WTC11 (cell line): ENCODE results near the gene CCDC74B. TPM values are rescaled to one million over a fixed set of nuclear protein-coding genes. Genes with fewer than 3 reads are reported as not detected.
"Not testable (repeated sequence)": the region's sequence is repeated elsewhere in the genome, so short reads cannot be mapped to it uniquely, and the experiment has no call there.

Experiments used
- ATAC-seq: fragments of 200-7000 bp; cut with Tn5 transposase; 2 replicates; pipeline ENCODE4 v1.10.0; 2021; ENCODE audit warnings: mild to moderate bottlenecking, moderate library complexity
- CTCF ChIA-PET: fragments of 300-600 bp; sonication (Branson Sonifier 250); formaldehyde crosslinking; loops from one replicate; lab custom pipeline; 2021; ENCODE audit warnings: antibody characterized with exemption; lab: Charles Lee
- POLR2A ChIA-PET: fragments of 350-600 bp; sonication (Branson Sonifier 250); formaldehyde crosslinking; loops from one replicate; lab custom pipeline; 2021; ENCODE audit warnings: antibody characterized with exemption; lab: Charles Lee
- DNase-seq: peaks from one replicate; pipeline ENCODE4 v3.0.0; 2021; ENCODE audit warnings: low spot score
- H3K27ac Mint-ChIP-seq: 2 replicates; pipeline ENCODE4 v1.8.0; 2021; ENCODE audit warnings: mixed read lengths
- H3K27me3 Mint-ChIP-seq: 2 replicates; pipeline ENCODE4 v1.8.0; 2021; ENCODE audit warnings: low read depth, mild to moderate bottlenecking, moderate library complexity, mixed read lengths
- H3K36me3 Mint-ChIP-seq: 2 replicates; pipeline ENCODE4 v1.8.0; 2021; ENCODE audit warnings: mixed read lengths
- H3K4me1 Mint-ChIP-seq: 2 replicates; pipeline ENCODE4 v1.8.0; 2022; ENCODE audit warnings: mixed read lengths
- H3K4me3 Mint-ChIP-seq: 2 replicates; pipeline ENCODE4 v1.8.0; 2021; ENCODE audit warnings: mild to moderate bottlenecking, moderate library complexity, mixed read lengths
- H3K9me3 Mint-ChIP-seq: 2 replicates; pipeline ENCODE4 v1.8.0; 2021; ENCODE audit warnings: mixed read lengths
- ATF3 ChIP-seq: sonication (generic); formaldehyde crosslinking; conservative IDR thresholded peaks from 2 replicates; pipeline ENCODE4 v1.8.1; 2022; ENCODE audit warnings: mild to moderate bottlenecking, missing genetic modification reagents
- CTCF ChIP-seq: fragments of 200-600 bp; IDR thresholded peaks from 2 replicates; pipeline ENCODE4 v1.8.0; 2022; ENCODE audit warnings: antibody characterized with exemption
- E2F4 ChIP-seq: sonication (generic); formaldehyde crosslinking; IDR thresholded peaks from 2 replicates; pipeline ENCODE4 v1.8.1; 2022; ENCODE audit warnings: low read depth, mild to moderate bottlenecking, moderate library complexity, missing genetic modification reagents, borderline replicate concordance
- ERG ChIP-seq: fragments of 250-450 bp; sonication (Bioruptor Pico); IDR thresholded peaks from 2 replicates; pipeline ENCODE4 v1.8.0; 2021; ENCODE audit warnings: mild to moderate bottlenecking
- FOXJ3 ChIP-seq: sonication (generic); formaldehyde crosslinking; IDR thresholded peaks from 2 replicates; pipeline ENCODE4 v1.9.0; 2021; ENCODE audit warnings: missing genetic modification reagents, mild to moderate bottlenecking, borderline replicate concordance
- FOXP4 ChIP-seq: sonication (generic); formaldehyde crosslinking; IDR thresholded peaks from 2 replicates; pipeline ENCODE4 v1.8.0; 2022; ENCODE audit warnings: mild to moderate bottlenecking, missing genetic modification reagents
- HMGXB4 ChIP-seq: sonication (generic); formaldehyde crosslinking; IDR thresholded peaks from 2 replicates; pipeline ENCODE4 v1.8.1; 2023; ENCODE audit warnings: mild to moderate bottlenecking, moderate library complexity, missing genetic modification reagents
- MAX ChIP-seq: sonication (generic); formaldehyde crosslinking; IDR thresholded peaks from 2 replicates; pipeline ENCODE4 v1.8.0; 2022; ENCODE audit warnings: mild to moderate bottlenecking, missing genetic modification reagents
- NFYB ChIP-seq: sonication (generic); formaldehyde crosslinking; conservative IDR thresholded peaks from 2 replicates; pipeline ENCODE4 v1.8.0; 2022; ENCODE audit warnings: low read depth, missing genetic modification reagents
- NR1H2 ChIP-seq: sonication (generic); formaldehyde crosslinking; IDR thresholded peaks from 2 replicates; pipeline ENCODE4 v1.9.0; 2021; ENCODE audit warnings: mild to moderate bottlenecking, moderate library complexity, missing genetic modification reagents
- OVOL2 ChIP-seq: fragments of 250-450 bp; sonication (Bioruptor Pico); IDR thresholded peaks from 2 replicates; pipeline ENCODE4 v1.9.0; 2021; ENCODE audit warnings: mild to moderate bottlenecking, borderline replicate concordance
- PREB ChIP-seq: sonication (generic); formaldehyde crosslinking; IDR thresholded peaks from 2 replicates; pipeline ENCODE4 v1.8.1; 2022; ENCODE audit warnings: mild to moderate bottlenecking, missing genetic modification reagents, moderate library complexity, borderline replicate concordance
- ZBTB43 ChIP-seq: sonication (generic); formaldehyde crosslinking; IDR thresholded peaks from 2 replicates; pipeline ENCODE4 v1.8.1; 2023; ENCODE audit warnings: mild to moderate bottlenecking, missing genetic modification reagents
- ZNF416 ChIP-seq: fragments of 250-450 bp; sonication (Bioruptor Pico); IDR thresholded peaks from 2 replicates; pipeline ENCODE4 v1.9.0; 2021; ENCODE audit warnings: mild to moderate bottlenecking, inconsistent platforms
- total RNA-seq: library from RNA; stranded (reverse); gene quantifications from 3 replicates; pipeline ENCODE4 v1.2.3, GENCODE V29; 2021

CCDC74B gene
- total RNA-seq, 1 experiment from 2014 or later = 5.4 TPM

GRCh38 chr2:130156624-130157004, 11.7 kb upstream of the CCDC74B start:
- TF ChIP-seq NFYB (CRISPR knock-in tag) (no peak), PREB (CRISPR knock-in tag) (no peak), HMGXB4 (CRISPR knock-in tag) (no peak)
- POLR2A ChIA-PET = interaction anchor here (1.0 kb wide), 1 partner anchor 159 kb away, joined by 3 read pairs; no protein-coding TSS in a partner anchor
- CTCF ChIA-PET = interaction anchor here (0.6 to 1.0 kb wide), 2 partner anchors 167 to 212 kb away, joined by 3 read pairs; no protein-coding TSS in a partner anchor
- DNase-seq (no peak), ATAC-seq (no peak)
- no peaks in the 10 kb centered on the region for H3K27me3 Mint-ChIP-seq
- H3K36me3 Mint-ChIP-seq = peaks cover 19% of the 10 kb centered on the region
- H3K4me3 Mint-ChIP-seq = no peak overlapping the region
- peak overlapping the region; percentile 60; the same call in 1 of the 2 replicates for H3K27ac Mint-ChIP-seq
- H3K4me1 Mint-ChIP-seq = peaks cover 3% of the 10 kb centered on the region
- no peaks in the 10 kb centered on the region for H3K9me3 Mint-ChIP-seq

- CTCF ChIA-PET = interaction anchor here (0.6 to 1.0 kb wide), 5 partner anchors 8 to 212 kb away, joined by 3 to 4 read pairs (median 3); no protein-coding TSS in a partner anchor
- peak; percentile 69 for DNase-seq
- TF ChIP-seq CTCF = peak; percentile 55
- peak; percentile 44; the same call in 1 of the 2 replicates for TF ChIP-seq ZNF416 (CRISPR knock-in tag)
- H3K4me1 Mint-ChIP-seq, H3K27me3 Mint-ChIP-seq, H3K9me3 Mint-ChIP-seq, H3K4me3 Mint-ChIP-seq: not testable (repeated sequence)
- POLR2A ChIA-PET = interaction anchor here (1.0 kb wide), 1 partner anchor 159 kb away, joined by 3 read pairs; no protein-coding TSS in a partner anchor
- H3K36me3 Mint-ChIP-seq = peaks cover 19% of the 10 kb centered on the region
- H3K27ac Mint-ChIP-seq = peak overlapping the region; percentile 60; the same call in 1 of the 2 replicates
- peak; percentile 76 for ATAC-seq
These were observed 11.2 kb upstream of the CCDC74B start for GRCh38 chr2:130155956-130156623.

- Mint-ChIP-seq H3K9me3 (no peaks in the 10 kb centered on the region), H3K27ac (no peak overlapping the region), H3K4me3 (no peak overlapping the region), H3K4me1 (peaks cover 2% of the 10 kb centered on the region; the same call in 1 of the 2 replicates), H3K27me3 (no peaks in the 10 kb centered on the region), H3K36me3 (peaks cover 17% of the 10 kb centered on the region)
- POLR2A ChIA-PET = interaction anchor here (1.0 kb wide), 1 partner anchor 160 kb away, joined by 3 read pairs; no protein-coding TSS in a partner anchor
- CTCF ChIA-PET = interaction anchor here (0.6 to 1.0 kb wide), 4 partner anchors 7 to 181 kb away, joined by 3 to 4 read pairs (median 4); no protein-coding TSS in a partner anchor
- DNase-seq (no peak), ATAC-seq (no peak)
- TF ChIP-seq MAX (CRISPR knock-in tag) (no peak), ERG (no peak), FOXP4 (CRISPR knock-in tag) (no peak), ATF3 (CRISPR knock-in tag) (no peak), OVOL2 (CRISPR knock-in tag) (no peak), E2F4 (CRISPR knock-in tag) (no peak), FOXJ3 (CRISPR knock-in tag) (no peak), NR1H2 (no peak), ZBTB43 (CRISPR knock-in tag) (no peak)
These were observed 10.2 kb upstream of the CCDC74B start for GRCh38 chr2:130154773-130155765.
